NCI-H2029 (cell line): ENCODE results near the gene OPCML.
A peak's percentile ranks its signal among the peaks of the same experiment; 100 is the strongest.

Source experiments
- DNase-seq: peaks from one replicate; lab custom pipeline; 2025; lab: John Stamatoyannopoulos, UW

OPCML gene

GRCh38 chr11:133133606-133134005 lies 398.7 kb downstream of the OPCML start:
- no peak for DNase-seq

GRCh38 chr11:133133050-133133449 lies 399.3 kb downstream of the OPCML start:
- DNase-seq, result no peak

GRCh38 chr11:133127741-133128140 lies 404.6 kb downstream of the OPCML start:
- no peak for DNase-seq

- DNase-seq, result no peak
Observed at GRCh38 chr11:133123796-133124195, 408.5 kb downstream of the OPCML start.

- no peak for DNase-seq
Observed at GRCh38 chr11:133123366-133123765, 408.9 kb downstream of the OPCML start.

- DNase-seq, result no peak
Observed at GRCh38 chr11:133122256-133122655, 410.0 kb downstream of the OPCML start.

- no peak for DNase-seq
Observed at GRCh38 chr11:133118563-133119268, 413.6 kb downstream of the OPCML start.

- DNase-seq, result no peak
Observed at GRCh38 chr11:133115099-133115498, 417.2 kb downstream of the OPCML start.

- no peak for DNase-seq
Observed at GRCh38 chr11:133107763-133108162, 424.5 kb downstream of the OPCML start.

GRCh38 chr11:133107136-133107535 lies 425.2 kb downstream of the OPCML start:
- DNase-seq, result no peak

- DNase-seq, result no peak
Observed at GRCh38 chr11:133106417-133106816, 425.9 kb downstream of the OPCML start.

- DNase-seq, result no peak
Observed at GRCh38 chr11:133104009-133104744, 428.1 kb downstream of the OPCML start.

GRCh38 chr11:133096981-133097380 lies 435.3 kb downstream of the OPCML start:
- DNase-seq, result no peak

- DNase-seq, result no peak
Observed at GRCh38 chr11:133086518-133086917, 445.8 kb downstream of the OPCML start.

GRCh38 chr11:133082841-133083488 lies 449.3 kb downstream of the OPCML start:
- DNase-seq, result peak; percentile 35

- DNase-seq, result no peak
Observed at GRCh38 chr11:133082453-133082781, 449.9 kb downstream of the OPCML start.

GRCh38 chr11:133081730-133082452 lies 450.4 kb downstream of the OPCML start:
- DNase-seq, result no peak

GRCh38 chr11:133081020-133081419 lies 451.3 kb downstream of the OPCML start:
- no peak for DNase-seq

GRCh38 chr11:133078591-133079404 lies 453.5 kb downstream of the OPCML start:
- DNase-seq, result peak; percentile 16

- no peak for DNase-seq
Observed at GRCh38 chr11:133078012-133078411, 454.3 kb downstream of the OPCML start.

- DNase-seq, result no peak
Observed at GRCh38 chr11:133075351-133075750, 456.9 kb downstream of the OPCML start.
